NCI-H2227 (cell line): ENCODE data around the gene ANAPC1.
A peak's percentile ranks its signal among the peaks of the same experiment; 100 is the strongest.
"Not testable (repeated sequence)": the region's sequence is repeated elsewhere in the genome, so short reads cannot be mapped to it uniquely, and the experiment has no call there.

Experiments
- DNase-seq: peaks from one replicate; lab custom pipeline; 2025; ENCODE audit not compliant: unreplicated experiment; lab: John Stamatoyannopoulos, UW

The ANAPC1 gene, protein sequence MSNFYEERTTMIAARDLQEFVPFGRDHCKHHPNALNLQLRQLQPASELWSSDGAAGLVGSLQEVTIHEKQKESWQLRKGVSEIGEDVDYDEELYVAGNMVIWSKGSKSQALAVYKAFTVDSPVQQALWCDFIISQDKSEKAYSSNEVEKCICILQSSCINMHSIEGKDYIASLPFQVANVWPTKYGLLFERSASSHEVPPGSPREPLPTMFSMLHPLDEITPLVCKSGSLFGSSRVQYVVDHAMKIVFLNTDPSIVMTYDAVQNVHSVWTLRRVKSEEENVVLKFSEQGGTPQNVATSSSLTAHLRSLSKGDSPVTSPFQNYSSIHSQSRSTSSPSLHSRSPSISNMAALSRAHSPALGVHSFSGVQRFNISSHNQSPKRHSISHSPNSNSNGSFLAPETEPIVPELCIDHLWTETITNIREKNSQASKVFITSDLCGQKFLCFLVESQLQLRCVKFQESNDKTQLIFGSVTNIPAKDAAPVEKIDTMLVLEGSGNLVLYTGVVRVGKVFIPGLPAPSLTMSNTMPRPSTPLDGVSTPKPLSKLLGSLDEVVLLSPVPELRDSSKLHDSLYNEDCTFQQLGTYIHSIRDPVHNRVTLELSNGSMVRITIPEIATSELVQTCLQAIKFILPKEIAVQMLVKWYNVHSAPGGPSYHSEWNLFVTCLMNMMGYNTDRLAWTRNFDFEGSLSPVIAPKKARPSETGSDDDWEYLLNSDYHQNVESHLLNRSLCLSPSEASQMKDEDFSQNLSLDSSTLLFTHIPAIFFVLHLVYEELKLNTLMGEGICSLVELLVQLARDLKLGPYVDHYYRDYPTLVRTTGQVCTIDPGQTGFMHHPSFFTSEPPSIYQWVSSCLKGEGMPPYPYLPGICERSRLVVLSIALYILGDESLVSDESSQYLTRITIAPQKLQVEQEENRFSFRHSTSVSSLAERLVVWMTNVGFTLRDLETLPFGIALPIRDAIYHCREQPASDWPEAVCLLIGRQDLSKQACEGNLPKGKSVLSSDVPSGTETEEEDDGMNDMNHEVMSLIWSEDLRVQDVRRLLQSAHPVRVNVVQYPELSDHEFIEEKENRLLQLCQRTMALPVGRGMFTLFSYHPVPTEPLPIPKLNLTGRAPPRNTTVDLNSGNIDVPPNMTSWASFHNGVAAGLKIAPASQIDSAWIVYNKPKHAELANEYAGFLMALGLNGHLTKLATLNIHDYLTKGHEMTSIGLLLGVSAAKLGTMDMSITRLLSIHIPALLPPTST (N-terminal part only)

GRCh38 chr2:111883661-111884591 is at the start of gene ANAPC1:
Gene ANAPC1 (minus strand): TSS chr2:111884193. CDS start chr2:111880825, 3,368 bp downstream.
- peak; percentile 94 for DNase-seq

DNA sequence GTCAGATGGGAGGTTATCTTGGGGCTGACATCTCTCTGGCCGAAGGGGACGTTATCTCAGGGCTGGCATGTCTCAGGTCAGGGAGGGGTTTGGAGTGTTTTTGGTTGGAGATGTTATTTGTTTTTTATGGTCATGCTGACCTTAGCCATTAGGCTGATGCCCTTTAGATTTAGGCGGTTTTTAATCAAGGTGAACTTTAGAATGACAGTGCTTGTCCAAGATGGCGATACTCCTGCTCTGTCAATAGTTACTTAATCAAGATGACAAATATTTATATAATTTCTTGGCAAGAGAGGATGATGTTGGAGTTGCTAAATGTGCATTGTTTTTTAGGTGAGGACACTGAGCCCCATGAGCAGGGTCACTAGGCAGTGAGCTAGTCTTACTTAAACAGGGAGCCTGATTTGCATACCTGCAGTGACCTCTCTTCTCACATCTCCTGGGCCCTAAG is 48.9 kb upstream of the ANAPC1 start:
- DNase-seq = no peak

DNA sequence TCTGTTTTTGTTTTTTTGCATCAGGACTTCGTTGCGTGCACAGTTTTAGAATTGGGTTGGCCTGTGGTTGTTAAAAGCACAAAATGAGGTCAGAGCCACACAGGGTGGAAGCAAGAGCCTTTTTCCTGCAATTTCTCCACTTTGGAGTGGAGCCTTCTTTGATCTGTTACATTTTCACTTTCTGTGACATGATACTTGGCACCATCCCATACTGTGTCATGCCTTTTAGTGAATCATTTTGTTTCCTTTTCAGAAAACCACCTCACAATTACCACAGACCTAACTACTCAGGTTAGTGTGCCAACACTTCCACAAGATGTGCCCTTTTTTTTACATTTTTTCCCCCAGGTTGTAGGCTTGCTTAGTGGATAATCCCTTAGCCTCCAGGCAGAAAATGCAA is 46.9 kb upstream of the ANAPC1 start:
- DNase-seq = no peak

DNA sequence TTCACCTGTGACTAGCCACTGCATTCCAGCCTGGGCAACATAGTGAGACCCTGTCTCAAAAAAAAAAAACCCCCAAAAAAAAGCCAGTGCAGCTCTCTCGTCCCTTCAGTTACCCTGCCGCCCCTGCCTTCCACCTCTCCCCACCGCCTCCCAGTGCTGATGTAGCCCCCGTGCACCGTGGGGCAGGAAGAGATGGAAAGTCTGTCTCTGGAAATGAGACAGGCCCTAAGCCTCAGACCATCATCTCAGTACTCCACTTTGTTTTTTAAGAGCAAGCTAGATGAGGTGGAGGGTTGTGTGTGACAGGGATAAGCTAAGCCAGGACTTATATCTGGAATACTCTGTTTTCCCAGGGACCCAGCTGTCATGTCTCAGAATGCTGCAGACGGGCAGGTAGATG is 46.4 kb upstream of the ANAPC1 start:
- DNase-seq = no peak

DNA sequence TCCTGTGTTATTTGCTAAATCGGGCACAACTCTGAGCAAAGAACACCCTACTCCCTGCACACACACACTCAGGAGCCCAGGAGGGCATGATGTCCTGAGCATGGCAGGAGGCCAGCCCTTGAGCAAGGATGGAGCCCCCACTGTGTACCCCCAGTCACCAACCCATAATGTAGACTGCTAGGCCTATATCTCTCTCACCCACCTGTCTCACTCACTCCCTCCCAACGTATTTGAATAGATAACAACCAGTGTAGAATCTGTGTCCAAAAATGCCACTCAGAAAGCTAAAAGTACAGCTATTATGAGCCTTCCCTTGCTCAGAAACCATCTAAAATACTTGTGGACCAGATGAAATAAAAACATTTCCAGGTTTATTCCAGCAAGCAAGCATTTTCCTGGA is 43.7 kb upstream of the ANAPC1 start:
- no peak for DNase-seq

- no peak for DNase-seq
These were observed 40.7 kb upstream of the ANAPC1 start for GRCh38 chr2:111924617-111925107.

GRCh38 chr2:111923276-111923804 is 39.3 kb upstream of the ANAPC1 start:
- no peak for DNase-seq

GRCh38 chr2:111919794-111920608 is 36.0 kb upstream of the ANAPC1 start:
- no peak for DNase-seq

DNA sequence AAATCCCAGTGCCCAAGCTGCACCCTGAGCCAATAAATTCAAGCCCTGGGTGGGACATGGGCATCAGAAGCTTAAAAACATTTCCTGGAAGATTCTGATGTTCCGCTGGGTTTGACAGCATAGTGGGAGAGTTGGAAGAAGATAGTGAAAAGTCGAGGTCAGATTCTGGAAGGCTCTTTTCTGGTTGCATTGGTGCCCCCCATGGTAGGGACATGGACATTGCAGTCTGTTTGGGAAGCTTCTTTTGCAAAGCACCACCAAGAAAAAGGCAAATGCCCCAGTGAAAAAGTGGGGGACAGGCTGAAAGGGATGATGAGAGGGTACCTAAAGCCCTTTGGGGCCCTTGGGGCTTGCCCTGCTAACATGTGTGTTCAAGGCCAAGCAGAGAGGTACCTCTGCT is 35.4 kb upstream of the ANAPC1 start:
- no peak for DNase-seq

- DNase-seq = no peak
These were observed 34.4 kb upstream of the ANAPC1 start for GRCh38 chr2:111918383-111918806.

DNA sequence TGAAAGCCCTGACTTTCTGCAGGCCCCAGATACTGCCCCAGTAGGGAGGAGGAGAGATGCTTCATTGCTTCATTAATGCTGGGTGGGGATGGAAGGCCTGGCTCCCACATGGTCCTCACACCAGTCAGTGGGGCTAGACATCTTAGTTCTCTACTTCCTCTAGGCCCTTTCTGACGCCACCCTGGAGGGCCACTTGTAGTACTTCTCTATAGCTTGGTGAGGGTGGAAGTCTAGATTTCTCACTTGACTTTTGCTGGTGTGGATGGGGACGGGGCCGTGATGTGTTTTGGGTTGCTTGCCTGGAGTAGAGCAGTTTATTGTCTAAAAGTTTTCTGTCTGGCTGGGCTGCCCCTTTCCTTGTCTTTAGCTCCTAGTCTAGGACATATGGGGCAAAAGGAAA is 33.1 kb upstream of the ANAPC1 start:
- no peak for DNase-seq

DNA sequence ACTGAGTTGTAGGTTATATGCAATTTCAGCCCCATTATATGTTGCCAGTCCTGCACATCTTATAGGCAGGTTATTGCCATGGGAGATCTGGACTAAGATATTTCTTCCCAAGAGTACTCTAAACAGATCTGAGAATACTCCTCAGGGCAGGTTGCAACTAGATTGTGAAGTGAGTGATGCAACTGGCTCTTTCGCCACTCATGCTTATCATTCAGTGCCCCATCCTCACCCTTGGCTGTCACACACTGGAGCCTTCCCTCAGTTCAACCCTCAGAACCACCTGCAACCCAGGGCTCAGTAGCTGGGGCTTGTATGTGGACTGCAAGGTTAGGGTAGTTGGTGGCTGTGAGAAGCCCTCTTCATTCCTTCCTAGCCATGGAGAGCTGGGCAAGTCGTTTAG is 28.6 kb upstream of the ANAPC1 start:
- DNase-seq = no peak

DNA sequence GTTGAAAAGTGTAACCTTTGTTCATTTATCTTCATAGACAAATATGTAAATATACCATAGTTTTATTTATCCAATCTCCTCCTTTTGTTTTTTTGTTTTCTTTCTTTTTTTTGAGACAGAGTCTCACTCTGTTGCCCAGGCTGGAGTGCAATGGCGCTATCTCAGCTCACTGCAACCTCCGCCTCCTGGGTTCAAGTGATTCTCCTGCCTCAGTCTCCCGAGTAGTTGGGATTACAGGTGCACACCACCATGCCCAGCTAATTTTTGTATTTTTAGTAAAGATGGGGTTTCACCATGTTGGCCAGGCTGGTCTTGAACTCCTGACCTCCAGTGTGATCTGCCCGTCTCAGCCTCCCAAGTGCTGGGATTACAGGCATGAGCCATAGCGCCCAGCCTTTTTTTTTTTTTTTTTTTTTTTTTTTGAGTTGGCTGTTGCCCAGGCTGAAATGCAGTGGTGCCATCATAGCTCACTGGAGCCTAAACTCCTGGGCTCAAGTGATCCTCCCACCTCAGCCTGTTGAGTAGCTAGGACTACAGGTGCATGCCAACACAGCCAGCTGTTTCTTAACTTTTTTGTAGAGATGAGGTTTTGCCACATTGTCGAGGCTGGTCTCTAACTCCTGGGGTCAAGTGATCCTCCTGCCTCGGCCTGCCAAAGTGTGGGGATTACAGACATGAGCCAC is 27.4 kb upstream of the ANAPC1 start:
- DNase-seq = not testable (repeated sequence)

GRCh38 chr2:111910609-111911277 is 26.8 kb upstream of the ANAPC1 start:
- DNase-seq = no peak

GRCh38 chr2:111909997-111910396 is 26.0 kb upstream of the ANAPC1 start:
- not testable (repeated sequence) for DNase-seq

GRCh38 chr2:111909079-111909478 is 25.1 kb upstream of the ANAPC1 start:
- no peak for DNase-seq

- DNase-seq = no peak
These were observed 24.6 kb upstream of the ANAPC1 start for GRCh38 chr2:111908578-111908977.
